Epithelial cell of proximal tubule (primary cell): ENCODE measurements around the gene PLCE1. TPM values are rescaled to one million over a fixed set of nuclear protein-coding genes. Genes with fewer than 3 reads are reported as not detected.

Experiments used
- DNase-seq: peaks from one replicate; pipeline ENCODE4 v3.0.0-alpha.2; 2011; ENCODE audit warnings: low read depth
- H3K4me3 ChIP-seq: 2 replicates; pipeline ENCODE4 v1.5.1; 2011; ENCODE audit warnings: low read depth, mild to moderate bottlenecking, low read length
- total RNA-seq: library from RNA; depleted of rRNA; stranded (reverse); fragments of >200 nt; gene quantifications from 2 replicates; pipeline ENCODE4 v1.2.3, GENCODE V29; 2015
- TF ChIP-seq, protein P1 (sequence below): conservative IDR thresholded peaks from 2 replicates; pipeline ENCODE4 v1.5.1; 2012; ENCODE audit warnings: low read depth, mild to moderate bottlenecking, low read length

Gene PLCE1
- total RNA-seq, 1 donor from 2014 or later: 1.2 TPM

DNA sequence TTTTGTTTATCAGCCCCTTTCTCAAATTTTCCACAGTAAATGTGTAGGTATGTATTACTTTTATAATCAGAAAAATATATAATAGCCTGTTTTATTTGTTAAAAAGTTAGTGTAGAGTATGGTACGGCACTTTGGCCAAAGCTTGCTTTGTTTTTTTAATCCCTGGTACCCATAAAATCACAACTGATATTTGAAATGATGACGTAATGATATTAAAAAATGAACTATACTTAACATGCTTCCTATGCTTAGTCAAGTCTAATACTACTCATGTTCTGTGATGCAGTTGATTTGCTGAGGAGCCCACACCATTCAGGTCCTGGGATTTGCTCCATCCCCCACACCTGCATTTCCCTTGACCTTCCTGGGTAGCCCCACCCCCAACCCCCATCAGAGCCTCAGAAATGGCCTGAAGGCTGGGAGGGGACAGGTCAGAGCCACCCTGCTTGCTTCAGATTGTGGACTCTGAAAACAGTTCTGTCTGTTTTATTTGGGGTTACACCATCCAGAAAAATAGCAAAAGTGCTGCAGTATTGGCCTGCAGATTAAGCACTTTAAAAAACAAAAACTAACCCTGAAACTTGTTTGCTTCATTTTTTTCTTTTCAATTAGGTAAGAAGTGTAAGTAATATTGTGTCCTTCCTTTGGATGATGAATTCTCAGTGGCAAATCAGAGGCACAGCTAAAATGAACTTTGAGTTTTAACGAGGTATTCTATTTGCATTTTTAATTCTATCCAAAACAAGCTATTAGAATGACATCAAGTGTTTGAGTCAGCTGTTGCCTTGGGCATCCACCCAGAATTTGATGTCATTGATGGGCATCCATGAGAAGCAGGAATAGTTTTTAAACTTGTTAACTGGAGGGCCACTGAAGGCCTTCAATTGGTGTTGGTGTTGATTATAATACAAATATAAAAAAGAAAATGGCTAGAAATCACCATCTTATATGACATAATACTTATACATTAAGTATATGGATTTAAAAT is 23.3 kb downstream of the PLCE1 start:
- no peak for DNase-seq
- H3K4me3 ChIP-seq: no peak overlapping the region
- TF ChIP-seq, protein P1, sequence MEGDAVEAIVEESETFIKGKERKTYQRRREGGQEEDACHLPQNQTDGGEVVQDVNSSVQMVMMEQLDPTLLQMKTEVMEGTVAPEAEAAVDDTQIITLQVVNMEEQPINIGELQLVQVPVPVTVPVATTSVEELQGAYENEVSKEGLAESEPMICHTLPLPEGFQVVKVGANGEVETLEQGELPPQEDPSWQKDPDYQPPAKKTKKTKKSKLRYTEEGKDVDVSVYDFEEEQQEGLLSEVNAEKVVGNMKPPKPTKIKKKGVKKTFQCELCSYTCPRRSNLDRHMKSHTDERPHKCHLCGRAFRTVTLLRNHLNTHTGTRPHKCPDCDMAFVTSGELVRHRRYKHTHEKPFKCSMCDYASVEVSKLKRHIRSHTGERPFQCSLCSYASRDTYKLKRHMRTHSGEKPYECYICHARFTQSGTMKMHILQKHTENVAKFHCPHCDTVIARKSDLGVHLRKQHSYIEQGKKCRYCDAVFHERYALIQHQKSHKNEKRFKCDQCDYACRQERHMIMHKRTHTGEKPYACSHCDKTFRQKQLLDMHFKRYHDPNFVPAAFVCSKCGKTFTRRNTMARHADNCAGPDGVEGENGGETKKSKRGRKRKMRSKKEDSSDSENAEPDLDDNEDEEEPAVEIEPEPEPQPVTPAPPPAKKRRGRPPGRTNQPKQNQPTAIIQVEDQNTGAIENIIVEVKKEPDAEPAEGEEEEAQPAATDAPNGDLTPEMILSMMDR: no peak

DNA sequence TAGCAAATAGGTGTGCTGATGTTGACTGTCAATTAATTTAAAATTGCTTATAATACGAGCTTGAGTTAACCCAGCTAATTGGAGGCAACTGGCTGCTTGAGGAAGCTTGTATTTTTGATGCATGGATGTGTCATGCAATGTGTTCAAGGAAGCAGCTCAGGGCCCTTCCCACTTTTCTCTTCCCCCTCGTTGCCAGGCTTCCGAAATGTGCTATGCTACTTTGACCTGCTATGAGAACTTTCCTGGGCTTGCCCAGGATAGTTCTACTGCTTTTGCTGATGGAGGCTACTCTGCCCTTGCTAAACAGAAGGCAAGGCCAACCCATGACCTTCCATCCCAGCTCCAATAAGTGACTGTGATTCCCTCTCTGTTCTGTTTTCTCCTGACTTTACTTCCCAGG is 24.4 kb downstream of the PLCE1 start:
- DNase-seq: no peak
- no peak overlapping the region for H3K4me3 ChIP-seq
- TF ChIP-seq, protein P1: no peak

DNA sequence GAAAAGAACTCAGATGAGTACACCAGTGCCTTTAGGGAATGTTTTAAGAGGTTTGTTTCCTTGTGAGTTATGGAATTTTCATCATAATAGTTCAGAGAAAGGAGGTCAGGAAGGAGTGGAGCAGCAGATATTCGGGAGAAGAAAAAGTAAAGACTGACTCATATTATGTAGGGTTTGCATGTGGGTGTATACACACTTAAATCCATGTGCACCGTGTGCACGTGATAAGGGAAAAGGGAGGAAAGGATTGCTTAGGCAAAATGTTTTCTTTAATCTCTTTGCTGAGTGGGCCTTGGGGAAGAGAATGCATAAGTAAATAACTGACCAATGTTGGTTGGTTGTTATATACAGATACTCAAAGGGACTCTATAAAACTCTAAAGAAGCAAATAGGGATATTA is 30.2 kb downstream of the PLCE1 start:
- H3K4me3 ChIP-seq: no peak overlapping the region
- TF ChIP-seq, protein P1: no peak
- no peak for DNase-seq

DNA sequence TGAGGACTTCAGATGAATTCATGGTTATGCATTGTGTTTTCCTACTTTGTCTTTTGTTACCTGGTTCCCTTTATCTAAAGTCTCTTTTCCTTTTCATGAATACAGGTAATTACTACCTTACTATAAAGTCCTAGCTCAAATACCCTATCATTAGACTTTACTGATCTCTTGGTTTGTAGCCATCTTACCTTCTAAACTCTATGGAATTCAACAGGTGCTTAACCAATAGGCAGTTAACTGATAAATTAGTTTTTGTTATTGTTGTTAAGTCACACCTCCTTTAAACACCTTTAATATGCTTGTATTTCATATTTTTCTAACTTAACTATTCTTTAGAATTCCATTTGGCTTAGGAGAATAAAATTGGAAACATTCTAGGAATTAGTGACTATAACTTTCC is 30.7 kb downstream of the PLCE1 start:
- H3K4me3 ChIP-seq: no peak overlapping the region
- TF ChIP-seq, protein P1: no peak
- no peak for DNase-seq

DNA sequence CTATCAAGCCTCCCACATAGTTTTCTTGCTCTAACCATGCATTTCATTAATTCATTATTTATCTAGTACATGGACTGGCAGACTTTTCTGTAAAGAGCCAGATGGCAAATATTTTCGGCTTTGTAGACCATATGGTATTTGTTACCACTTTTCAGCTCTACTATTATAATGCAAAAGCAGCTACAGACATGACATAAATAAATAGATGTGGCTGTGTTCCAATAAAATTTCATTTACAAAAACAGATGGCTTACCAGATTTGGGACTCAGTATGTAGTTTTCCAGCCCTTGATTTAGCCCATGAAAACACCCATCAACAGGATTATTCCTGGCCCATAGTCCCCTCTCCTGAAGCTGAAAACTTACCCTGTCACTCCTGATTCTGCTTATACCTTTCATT is 32.1 kb downstream of the PLCE1 start:
- no peak for DNase-seq
- TF ChIP-seq, protein P1: no peak
- H3K4me3 ChIP-seq: no peak overlapping the region

DNA sequence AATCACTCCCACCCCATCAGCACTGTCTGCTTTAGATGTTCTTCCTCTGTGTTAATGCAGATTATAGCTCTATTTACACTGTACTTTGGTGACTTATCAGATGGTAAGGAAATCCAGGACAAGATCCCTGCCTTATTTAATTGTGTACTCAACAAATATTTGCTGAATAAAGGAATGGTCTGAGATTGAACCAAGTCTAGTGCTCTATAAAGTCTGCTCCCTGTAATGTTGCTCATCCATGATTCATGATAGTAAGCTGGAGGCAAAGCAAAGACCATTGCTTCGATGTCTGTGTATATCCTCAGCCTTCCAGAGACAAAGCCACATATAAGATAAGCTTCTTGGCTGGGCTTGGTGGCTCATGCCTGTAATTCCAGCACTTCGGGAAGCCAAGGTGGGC is 33.5 kb downstream of the PLCE1 start:
- no peak for DNase-seq
- TF ChIP-seq, protein P1: no peak
- no peak overlapping the region for H3K4me3 ChIP-seq

DNA sequence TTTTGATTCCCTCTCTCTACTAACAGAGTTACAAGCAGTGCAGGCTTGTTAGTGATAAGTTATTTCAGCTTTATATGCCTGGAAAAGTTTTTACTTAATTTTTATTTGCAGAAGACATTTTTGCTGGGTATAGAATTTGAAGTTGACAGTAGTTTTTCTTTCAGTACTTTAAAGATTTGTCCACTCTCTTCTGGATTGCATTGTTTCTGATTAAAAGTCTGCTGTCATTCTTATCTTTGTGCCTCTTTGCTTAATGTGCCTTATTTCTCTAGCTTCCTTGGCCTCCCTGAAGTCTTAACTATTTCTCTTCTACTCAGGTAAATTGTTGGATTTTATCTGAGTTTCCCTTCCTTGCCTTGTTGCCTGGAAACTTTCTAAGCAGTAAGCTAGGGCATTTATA is 36.2 kb downstream of the PLCE1 start:
- H3K4me3 ChIP-seq: no peak overlapping the region
- DNase-seq: no peak
- TF ChIP-seq, protein P1: no peak
